ENCODE data around the gene PPP1R8. TPM values are rescaled to one million over a fixed set of nuclear protein-coding genes. Genes with fewer than 3 reads are reported as not detected.

Gene PPP1R8
- total RNA-seq, 1 experiment from 2014 or later = 39.5 TPM

DNA sequence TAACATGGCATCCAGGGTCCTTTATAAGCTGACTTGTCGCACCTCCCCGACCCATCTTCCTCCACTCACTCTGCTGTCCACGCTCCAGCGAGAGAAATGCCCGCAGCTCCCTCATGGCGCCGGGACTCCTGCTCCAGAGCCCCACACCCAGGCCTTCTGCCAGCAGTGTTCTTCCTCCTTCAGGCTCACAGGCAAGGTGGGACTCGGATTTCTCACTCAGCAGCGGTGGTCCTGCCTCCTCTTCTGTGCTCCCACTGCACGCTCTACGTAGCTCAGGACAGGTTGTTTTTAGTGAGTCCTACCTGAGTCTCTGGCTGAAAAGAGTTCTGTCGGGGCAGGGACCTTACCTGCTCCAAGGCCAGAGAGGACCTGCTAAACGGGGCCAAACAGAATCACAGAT lies 53.0 kb downstream of the PPP1R8 start:
- ChIA-PET CTCF (interaction anchor here (1.0 kb wide), 1 partner anchor 26 kb away, joined by 6 read pairs; no protein-coding TSS in a partner anchor), POLR2A (no interaction called here)
- Mint-ChIP-seq H3K27me3 (ENCODE audit: low read depth) (no peaks in the 10 kb centered on the region), H3K4me3 (no peak overlapping the region), H3K36me3 (peaks cover 12% of the 10 kb centered on the region; the same call in 1 of the 2 replicates), H3K9me3 (no peaks in the 10 kb centered on the region), H3K27ac (peak overlapping the region; percentile 10; the same call in 1 of the 2 replicates), H3K4me1 (no peaks in the 10 kb centered on the region)
- no peak for DNase-seq (ENCODE audit: low spot score)
- no peak for ATAC-seq
- TF ChIP-seq ZNF219 (CRISPR knock-in tag; IDR thresholded peaks at IDR 0.05; ENCODE audit: borderline replicate concordance) = no peak
- TF ChIP-seq ZNF232 (CRISPR knock-in tag; IDR thresholded peaks at IDR 0.05) = no peak
- TF ChIP-seq CBFB (CRISPR knock-in tag; IDR thresholded peaks at IDR 0.05; ENCODE audit: low read depth) = no peak
- no peak for TF ChIP-seq FOXK1 (CRISPR knock-in tag; IDR thresholded peaks at IDR 0.05)
- TF ChIP-seq, protein P1, sequence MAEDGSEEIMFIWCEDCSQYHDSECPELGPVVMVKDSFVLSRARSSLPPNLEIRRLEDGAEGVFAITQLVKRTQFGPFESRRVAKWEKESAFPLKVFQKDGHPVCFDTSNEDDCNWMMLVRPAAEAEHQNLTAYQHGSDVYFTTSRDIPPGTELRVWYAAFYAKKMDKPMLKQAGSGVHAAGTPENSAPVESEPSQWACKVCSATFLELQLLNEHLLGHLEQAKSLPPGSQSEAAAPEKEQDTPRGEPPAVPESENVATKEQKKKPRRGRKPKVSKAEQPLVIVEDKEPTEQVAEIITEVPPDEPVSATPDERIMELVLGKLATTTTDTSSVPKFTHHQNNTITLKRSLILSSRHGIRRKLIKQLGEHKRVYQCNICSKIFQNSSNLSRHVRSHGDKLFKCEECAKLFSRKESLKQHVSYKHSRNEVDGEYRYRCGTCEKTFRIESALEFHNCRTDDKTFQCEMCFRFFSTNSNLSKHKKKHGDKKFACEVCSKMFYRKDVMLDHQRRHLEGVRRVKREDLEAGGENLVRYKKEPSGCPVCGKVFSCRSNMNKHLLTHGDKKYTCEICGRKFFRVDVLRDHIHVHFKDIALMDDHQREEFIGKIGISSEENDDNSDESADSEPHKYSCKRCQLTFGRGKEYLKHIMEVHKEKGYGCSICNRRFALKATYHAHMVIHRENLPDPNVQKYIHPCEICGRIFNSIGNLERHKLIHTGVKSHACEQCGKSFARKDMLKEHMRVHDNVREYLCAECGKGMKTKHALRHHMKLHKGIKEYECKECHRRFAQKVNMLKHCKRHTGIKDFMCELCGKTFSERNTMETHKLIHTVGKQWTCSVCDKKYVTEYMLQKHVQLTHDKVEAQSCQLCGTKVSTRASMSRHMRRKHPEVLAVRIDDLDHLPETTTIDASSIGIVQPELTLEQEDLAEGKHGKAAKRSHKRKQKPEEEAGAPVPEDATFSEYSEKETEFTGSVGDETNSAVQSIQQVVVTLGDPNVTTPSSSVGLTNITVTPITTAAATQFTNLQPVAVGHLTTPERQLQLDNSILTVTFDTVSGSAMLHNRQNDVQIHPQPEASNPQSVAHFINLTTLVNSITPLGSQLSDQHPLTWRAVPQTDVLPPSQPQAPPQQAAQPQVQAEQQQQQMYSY (CRISPR knock-in tag; IDR thresholded peaks at IDR 0.05) = no peak
- TF ChIP-seq RELA (CRISPR knock-in tag; IDR thresholded peaks at IDR 0.05; ENCODE audit: borderline replicate concordance) = no peak
- TF ChIP-seq ELF4 (CRISPR knock-in tag; IDR thresholded peaks at IDR 0.05; ENCODE audit: low read depth) = no peak
- TF ChIP-seq, protein P2, sequence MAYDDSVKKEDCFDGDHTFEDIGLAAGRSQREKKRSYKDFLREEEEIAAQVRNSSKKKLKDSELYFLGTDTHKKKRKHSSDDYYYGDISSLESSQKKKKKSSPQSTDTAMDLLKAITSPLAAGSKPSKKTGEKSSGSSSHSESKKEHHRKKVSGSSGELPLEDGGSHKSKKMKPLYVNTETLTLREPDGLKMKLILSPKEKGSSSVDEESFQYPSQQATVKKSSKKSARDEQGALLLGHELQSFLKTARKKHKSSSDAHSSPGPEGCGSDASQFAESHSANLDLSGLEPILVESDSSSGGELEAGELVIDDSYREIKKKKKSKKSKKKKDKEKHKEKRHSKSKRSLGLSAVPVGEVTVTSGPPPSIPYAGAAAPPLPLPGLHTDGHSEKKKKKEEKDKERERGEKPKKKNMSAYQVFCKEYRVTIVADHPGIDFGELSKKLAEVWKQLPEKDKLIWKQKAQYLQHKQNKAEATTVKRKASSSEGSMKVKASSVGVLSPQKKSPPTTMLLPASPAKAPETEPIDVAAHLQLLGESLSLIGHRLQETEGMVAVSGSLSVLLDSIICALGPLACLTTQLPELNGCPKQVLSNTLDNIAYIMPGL (CRISPR knock-in tag; IDR thresholded peaks at IDR 0.05) = no peak
- TF ChIP-seq PREB (CRISPR knock-in tag; IDR thresholded peaks at IDR 0.05; ENCODE audit: borderline replicate concordance) = no peak
- no peak for TF ChIP-seq USF2 (CRISPR knock-in tag; IDR thresholded peaks at IDR 0.05)
- TF ChIP-seq, protein P3, sequence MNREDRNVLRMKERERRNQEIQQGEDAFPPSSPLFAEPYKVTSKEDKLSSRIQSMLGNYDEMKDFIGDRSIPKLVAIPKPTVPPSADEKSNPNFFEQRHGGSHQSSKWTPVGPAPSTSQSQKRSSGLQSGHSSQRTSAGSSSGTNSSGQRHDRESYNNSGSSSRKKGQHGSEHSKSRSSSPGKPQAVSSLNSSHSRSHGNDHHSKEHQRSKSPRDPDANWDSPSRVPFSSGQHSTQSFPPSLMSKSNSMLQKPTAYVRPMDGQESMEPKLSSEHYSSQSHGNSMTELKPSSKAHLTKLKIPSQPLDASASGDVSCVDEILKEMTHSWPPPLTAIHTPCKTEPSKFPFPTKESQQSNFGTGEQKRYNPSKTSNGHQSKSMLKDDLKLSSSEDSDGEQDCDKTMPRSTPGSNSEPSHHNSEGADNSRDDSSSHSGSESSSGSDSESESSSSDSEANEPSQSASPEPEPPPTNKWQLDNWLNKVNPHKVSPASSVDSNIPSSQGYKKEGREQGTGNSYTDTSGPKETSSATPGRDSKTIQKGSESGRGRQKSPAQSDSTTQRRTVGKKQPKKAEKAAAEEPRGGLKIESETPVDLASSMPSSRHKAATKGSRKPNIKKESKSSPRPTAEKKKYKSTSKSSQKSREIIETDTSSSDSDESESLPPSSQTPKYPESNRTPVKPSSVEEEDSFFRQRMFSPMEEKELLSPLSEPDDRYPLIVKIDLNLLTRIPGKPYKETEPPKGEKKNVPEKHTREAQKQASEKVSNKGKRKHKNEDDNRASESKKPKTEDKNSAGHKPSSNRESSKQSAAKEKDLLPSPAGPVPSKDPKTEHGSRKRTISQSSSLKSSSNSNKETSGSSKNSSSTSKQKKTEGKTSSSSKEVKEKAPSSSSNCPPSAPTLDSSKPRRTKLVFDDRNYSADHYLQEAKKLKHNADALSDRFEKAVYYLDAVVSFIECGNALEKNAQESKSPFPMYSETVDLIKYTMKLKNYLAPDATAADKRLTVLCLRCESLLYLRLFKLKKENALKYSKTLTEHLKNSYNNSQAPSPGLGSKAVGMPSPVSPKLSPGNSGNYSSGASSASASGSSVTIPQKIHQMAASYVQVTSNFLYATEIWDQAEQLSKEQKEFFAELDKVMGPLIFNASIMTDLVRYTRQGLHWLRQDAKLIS (CRISPR knock-in tag; IDR thresholded peaks at IDR 0.05; ENCODE audit: borderline replicate concordance) = no peak
- no peak for TF ChIP-seq NR3C1 (CRISPR knock-in tag; conservative IDR thresholded peaks at IDR 0.05; ENCODE audit: low read depth)
- TF ChIP-seq ZNF416 (CRISPR knock-in tag; IDR thresholded peaks at IDR 0.05) = no peak
- TF ChIP-seq, protein P4, sequence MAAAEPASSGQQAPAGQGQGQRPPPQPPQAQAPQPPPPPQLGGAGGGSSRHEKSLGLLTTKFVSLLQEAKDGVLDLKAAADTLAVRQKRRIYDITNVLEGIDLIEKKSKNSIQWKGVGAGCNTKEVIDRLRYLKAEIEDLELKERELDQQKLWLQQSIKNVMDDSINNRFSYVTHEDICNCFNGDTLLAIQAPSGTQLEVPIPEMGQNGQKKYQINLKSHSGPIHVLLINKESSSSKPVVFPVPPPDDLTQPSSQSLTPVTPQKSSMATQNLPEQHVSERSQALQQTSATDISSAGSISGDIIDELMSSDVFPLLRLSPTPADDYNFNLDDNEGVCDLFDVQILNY (CRISPR knock-in tag; IDR thresholded peaks at IDR 0.05) = no peak
- no peak for TF ChIP-seq TEAD4 (CRISPR knock-in tag; IDR thresholded peaks at IDR 0.05)
- TF ChIP-seq ATF2 (CRISPR knock-in tag; IDR thresholded peaks at IDR 0.05; ENCODE audit: borderline replicate concordance, low read depth) = no peak
- TF ChIP-seq TEAD1 (CRISPR knock-in tag; IDR thresholded peaks at IDR 0.05) = no peak
- TF ChIP-seq E2F4 (CRISPR knock-in tag; IDR thresholded peaks at IDR 0.05; ENCODE audit: borderline replicate concordance, low read depth) = no peak
- no peak for TF ChIP-seq RORB (CRISPR knock-in tag; IDR thresholded peaks at IDR 0.05)

All from WTC11 (cell line).